DMS 273 (cell line): Measurements from ENCODE around the gene MRGPRG.
A peak's percentile ranks its signal among the peaks of the same experiment; 100 is the strongest.

Experiments used
- DNase-seq: peaks from one replicate; lab custom pipeline; 2025; ENCODE audit not compliant: unreplicated experiment; lab: John Stamatoyannopoulos, UW

Gene MRGPRG

GRCh38 chr11:3207526-3208189, 11.0 kb downstream of the MRGPRG start:
- DNase-seq = peak; percentile 67

GRCh38 chr11:3206922-3207204, 11.8 kb downstream of the MRGPRG start:
- no peak for DNase-seq

GRCh38 chr11:3206156-3206921, 12.3 kb downstream of the MRGPRG start:
- no peak for DNase-seq

GRCh38 chr11:3205261-3206155, 13.1 kb downstream of the MRGPRG start:
- DNase-seq = no peak

GRCh38 chr11:3204141-3205015, 14.2 kb downstream of the MRGPRG start:
- no peak for DNase-seq

GRCh38 chr11:3203221-3204043, 15.2 kb downstream of the MRGPRG start:
- DNase-seq = peak; percentile 66

- DNase-seq = peak; percentile 36
Measured at GRCh38 chr11:3202759-3203158, 15.9 kb downstream of the MRGPRG start.

GRCh38 chr11:3202305-3202704, 16.3 kb downstream of the MRGPRG start:
- DNase-seq = no peak

GRCh38 chr11:3201677-3202181, 16.9 kb downstream of the MRGPRG start:
- no peak for DNase-seq

GRCh38 chr11:3201112-3201581, 17.5 kb downstream of the MRGPRG start:
- no peak for DNase-seq

- DNase-seq = no peak
Measured at GRCh38 chr11:3200388-3201111, 18.1 kb downstream of the MRGPRG start.

- no peak for DNase-seq
Measured at GRCh38 chr11:3199537-3200295, 18.9 kb downstream of the MRGPRG start.

GRCh38 chr11:3198815-3199214, 19.8 kb downstream of the MRGPRG start:
- no peak for DNase-seq

GRCh38 chr11:3197878-3198528, 20.6 kb downstream of the MRGPRG start:
- no peak for DNase-seq

GRCh38 chr11:3197044-3197695, 21.4 kb downstream of the MRGPRG start:
- no peak for DNase-seq

GRCh38 chr11:3196161-3197043, 22.2 kb downstream of the MRGPRG start:
- DNase-seq = peak; percentile 49
